Measurements from ENCODE around the gene SEMA4G. TPM values are rescaled to one million over a fixed set of nuclear protein-coding genes. Genes with fewer than 3 reads are reported as not detected.

SEMA4G gene
- total RNA-seq, 2 experiments from 2014 or later = 0.21 to 0.41 TPM

DNA sequence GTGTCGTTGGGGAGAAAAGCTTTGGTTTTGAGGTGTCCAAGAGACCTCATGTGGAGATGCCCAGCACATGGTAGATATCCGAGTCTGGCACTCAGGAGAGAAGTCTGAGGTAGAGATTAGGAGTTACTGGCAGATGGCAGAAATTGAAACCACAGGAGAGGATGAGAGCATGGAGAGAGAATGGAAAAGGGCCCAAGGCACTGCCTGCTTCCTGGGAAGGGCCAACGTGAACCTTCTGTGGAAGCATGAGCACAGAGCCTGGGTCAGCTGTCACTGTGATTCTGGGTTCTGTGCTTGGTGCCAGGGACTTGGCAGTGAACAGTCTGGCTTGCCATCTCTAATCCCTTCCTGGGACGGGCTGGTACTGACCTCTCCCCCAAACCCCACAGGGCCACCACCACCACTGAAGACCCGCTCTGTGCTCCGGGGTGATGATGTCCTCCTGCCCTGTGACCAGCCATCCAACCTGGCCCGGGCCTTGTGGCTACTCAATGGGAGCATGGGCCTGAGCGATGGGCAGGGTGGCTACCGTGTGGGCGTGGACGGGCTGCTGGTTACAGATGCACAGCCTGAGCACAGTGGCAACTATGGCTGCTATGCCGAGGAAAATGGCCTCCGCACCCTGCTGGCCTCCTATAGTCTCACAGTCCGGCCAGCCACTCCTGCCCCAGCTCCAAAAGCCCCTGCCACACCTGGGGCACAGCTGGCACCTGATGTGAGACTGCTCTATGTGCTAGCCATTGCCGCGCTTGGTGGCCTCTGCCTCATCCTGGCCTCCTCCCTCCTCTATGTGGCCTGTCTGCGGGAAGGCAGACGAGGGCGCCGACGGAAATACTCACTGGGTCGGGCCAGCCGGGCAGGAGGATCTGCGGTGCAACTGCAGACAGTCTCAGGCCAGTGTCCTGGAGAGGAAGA is 13.9 kb downstream of the SEMA4G start:
- Histone ChIP-seq H3K36me3 (ENCODE audit: insufficient read depth, low read length) (no peaks in the 10 kb centered on the region; the same call in 1 of the 2 replicates), H3K27ac (ENCODE audit: low read depth, low read length, poor library complexity, severe bottlenecking) (no peak overlapping the region), H3K79me2 (ENCODE audit: insufficient read depth, low read depth, low read length) (peaks cover 22% of the 10 kb centered on the region), H3K9me2 (ENCODE audit: insufficient read depth, low read length) (no peaks in the 10 kb centered on the region), H3K4me2 (ENCODE audit: low read length) (no peak overlapping the region), H3K9me3 (ENCODE audit: low read length) (no peaks in the 10 kb centered on the region), H2AFZ (ENCODE audit: low read length) (no peak overlapping the region), H3K4me3 (ENCODE audit: low read depth, low read length, poor library complexity, severe bottlenecking) (no peak overlapping the region), H4K20me1 (ENCODE audit: insufficient read depth, low read length) (0 out of 2 replicates have a peak, but pooled peaks cover 2% of the 10 kb centered on the region), H3K4me1 (ENCODE audit: insufficient read depth, low read length, poor library complexity, severe bottlenecking) (peaks cover 18% of the 10 kb centered on the region)
- BruUV-seq (replicated peaks) = no TSS peak
- intact Hi-C loops (cut with micrococcal nuclease; ENCODE audit: unreplicated experiment) = no loop called here
- POLR2A ChIA-PET = no interaction called here
- CTCF ChIA-PET (ENCODE audit: unreplicated experiment) = no interaction called here
- TF ChIP-seq EZH2phosphoT487 (IDR thresholded peaks at IDR 0.05; ENCODE audit: borderline replicate concordance, low read depth, low read length) = no peak
- TF ChIP-seq, protein P1, sequence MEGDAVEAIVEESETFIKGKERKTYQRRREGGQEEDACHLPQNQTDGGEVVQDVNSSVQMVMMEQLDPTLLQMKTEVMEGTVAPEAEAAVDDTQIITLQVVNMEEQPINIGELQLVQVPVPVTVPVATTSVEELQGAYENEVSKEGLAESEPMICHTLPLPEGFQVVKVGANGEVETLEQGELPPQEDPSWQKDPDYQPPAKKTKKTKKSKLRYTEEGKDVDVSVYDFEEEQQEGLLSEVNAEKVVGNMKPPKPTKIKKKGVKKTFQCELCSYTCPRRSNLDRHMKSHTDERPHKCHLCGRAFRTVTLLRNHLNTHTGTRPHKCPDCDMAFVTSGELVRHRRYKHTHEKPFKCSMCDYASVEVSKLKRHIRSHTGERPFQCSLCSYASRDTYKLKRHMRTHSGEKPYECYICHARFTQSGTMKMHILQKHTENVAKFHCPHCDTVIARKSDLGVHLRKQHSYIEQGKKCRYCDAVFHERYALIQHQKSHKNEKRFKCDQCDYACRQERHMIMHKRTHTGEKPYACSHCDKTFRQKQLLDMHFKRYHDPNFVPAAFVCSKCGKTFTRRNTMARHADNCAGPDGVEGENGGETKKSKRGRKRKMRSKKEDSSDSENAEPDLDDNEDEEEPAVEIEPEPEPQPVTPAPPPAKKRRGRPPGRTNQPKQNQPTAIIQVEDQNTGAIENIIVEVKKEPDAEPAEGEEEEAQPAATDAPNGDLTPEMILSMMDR (conservative IDR thresholded peaks at IDR 0.05; ENCODE audit: low read length) = no peak
- DNase-seq (ENCODE audit: low spot score) = no peak

DNA sequence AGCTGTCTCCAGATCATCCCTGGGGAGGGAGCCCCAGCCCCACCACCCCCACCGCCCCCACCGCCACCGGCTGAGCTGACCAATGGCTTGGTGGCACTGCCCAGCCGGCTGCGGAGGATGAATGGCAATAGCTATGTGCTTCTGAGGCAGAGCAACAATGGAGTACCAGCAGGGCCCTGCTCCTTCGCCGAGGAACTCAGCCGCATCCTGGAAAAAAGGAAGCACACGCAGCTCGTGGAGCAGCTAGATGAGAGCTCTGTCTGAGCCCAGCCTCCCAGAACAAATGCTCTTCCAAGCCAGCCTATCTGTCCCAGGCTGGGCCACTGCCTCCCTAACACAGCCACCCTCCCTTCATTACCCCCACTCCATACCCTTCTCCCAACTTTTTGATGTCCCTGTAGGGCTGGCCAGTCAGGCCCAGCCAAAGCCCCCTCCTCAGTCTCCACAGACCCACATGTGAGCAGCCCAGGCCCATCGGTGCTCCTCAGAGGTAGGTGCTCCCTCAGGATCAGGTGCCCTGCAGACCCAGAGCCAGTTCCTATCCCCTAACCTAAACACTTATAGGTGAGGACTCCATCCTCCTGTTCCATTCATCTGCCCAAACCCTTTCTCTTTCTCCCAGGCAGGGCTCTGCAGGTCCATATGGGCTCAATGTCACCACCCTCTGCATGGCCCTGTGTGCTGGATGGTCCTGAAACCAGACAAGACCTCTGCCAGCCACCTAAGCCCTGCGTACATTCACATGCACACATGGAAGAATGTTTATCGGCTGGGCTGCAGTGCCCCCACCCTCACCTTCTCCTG is 14.8 kb downstream of the SEMA4G start:
- POLR2A ChIA-PET = interaction anchor here (0.6 to 0.9 kb wide), 2 partner anchors 30 to 1319 kb away, joined by 3 read pairs; no protein-coding TSS in a partner anchor
- DNase-seq (ENCODE audit: low spot score) = no peak

More for the DNA sequence above, 14.8 kb downstream of the SEMA4G start:
- Histone ChIP-seq H3K79me2 (ENCODE audit: insufficient read depth, low read depth, low read length) (peaks cover 31% of the 10 kb centered on the region), H3K9me2 (ENCODE audit: insufficient read depth, low read length) (no peaks in the 10 kb centered on the region), H3K36me3 (ENCODE audit: insufficient read depth, low read length) (peaks cover 7% of the 10 kb centered on the region; the same call in 1 of the 2 replicates), H3K27ac (ENCODE audit: low read depth, low read length, poor library complexity, severe bottlenecking) (no peak overlapping the region), H2AFZ (ENCODE audit: low read length) (no peak overlapping the region), H3K9me3 (ENCODE audit: low read length) (no peaks in the 10 kb centered on the region), H4K20me1 (ENCODE audit: insufficient read depth, low read length) (0 out of 2 replicates have a peak, but pooled peaks cover 4% of the 10 kb centered on the region), H3K4me1 (ENCODE audit: insufficient read depth, low read length, poor library complexity, severe bottlenecking) (peaks cover 27% of the 10 kb centered on the region), H3K4me3 (ENCODE audit: low read depth, low read length, poor library complexity, severe bottlenecking) (no peak overlapping the region), H3K4me2 (ENCODE audit: low read length) (no peak overlapping the region)
- CTCF ChIA-PET (ENCODE audit: unreplicated experiment) = no interaction called here
- intact Hi-C loops (cut with micrococcal nuclease; ENCODE audit: unreplicated experiment) = no loop called here
- BruUV-seq (replicated peaks) = no TSS peak
- TF ChIP-seq EZH2phosphoT487 (IDR thresholded peaks at IDR 0.05; ENCODE audit: borderline replicate concordance, low read depth, low read length) = no peak
- TF ChIP-seq, protein P1 (conservative IDR thresholded peaks at IDR 0.05; ENCODE audit: low read length) = no peak

Measured in OCI-LY7 (cell line).